NCI-H2196 (cell line): Measurements from ENCODE around the gene CYTL1.
"Not testable (repeated sequence)": the region's sequence is repeated elsewhere in the genome, so short reads cannot be mapped to it uniquely, and the experiment has no call there.

Experiments used
- DNase-seq: peaks from one replicate; lab custom pipeline; 2025; ENCODE audit not compliant: unreplicated experiment; lab: John Stamatoyannopoulos, UW

The CYTL1 gene

DNA sequence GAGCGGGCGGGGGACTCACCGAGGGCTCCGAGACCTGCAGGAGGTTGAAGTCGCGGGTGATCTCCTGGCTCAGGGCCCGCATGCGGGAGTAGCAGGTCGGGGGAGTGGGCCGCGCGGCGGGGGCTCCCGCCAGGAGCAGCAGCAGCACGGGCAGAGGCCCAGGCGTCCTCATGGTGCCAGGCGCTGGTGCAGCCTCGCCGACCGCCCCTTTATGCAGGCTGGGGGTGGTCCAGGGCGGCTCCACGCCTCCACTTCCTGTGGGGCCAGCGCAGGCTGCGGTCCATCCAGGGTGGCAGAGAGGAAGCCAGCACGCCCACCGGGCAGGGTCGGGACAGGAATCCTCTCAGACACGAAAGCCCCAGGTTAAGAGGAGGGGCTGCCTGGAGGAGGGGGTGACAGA lies at the start of gene CYTL1:
Gene CYTL1 (minus strand): TSS at position 185 of the 400 bp plus-strand sequence. CDS start 13 bp downstream, at position 172.
- DNase-seq = no peak

- no peak for DNase-seq
Observed at GRCh38 chr4:5067908-5068307, 48.6 kb upstream of the CYTL1 start.

- DNase-seq = not testable (repeated sequence)
Observed at GRCh38 chr4:5066968-5067367, 47.7 kb upstream of the CYTL1 start.

DNA sequence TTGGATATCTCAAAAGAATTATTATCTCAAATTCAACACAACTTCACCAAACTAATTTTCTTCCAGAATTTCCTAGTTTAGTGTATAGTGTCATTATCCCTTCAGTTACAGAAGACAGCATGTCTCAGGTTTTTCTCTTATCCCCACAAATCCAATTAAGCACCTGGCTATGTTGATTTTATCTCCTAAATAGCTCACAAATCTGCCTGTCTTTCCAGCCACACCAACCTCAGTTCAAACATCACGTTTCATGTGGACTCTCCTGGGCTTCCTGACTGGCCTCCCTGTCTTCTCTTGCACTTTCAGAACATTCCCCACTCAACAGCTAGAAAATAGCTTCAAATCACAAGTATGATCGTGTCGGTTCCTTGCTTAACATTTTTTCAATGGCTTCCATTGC lies 46.8 kb upstream of the CYTL1 start:
- no peak for DNase-seq

DNA sequence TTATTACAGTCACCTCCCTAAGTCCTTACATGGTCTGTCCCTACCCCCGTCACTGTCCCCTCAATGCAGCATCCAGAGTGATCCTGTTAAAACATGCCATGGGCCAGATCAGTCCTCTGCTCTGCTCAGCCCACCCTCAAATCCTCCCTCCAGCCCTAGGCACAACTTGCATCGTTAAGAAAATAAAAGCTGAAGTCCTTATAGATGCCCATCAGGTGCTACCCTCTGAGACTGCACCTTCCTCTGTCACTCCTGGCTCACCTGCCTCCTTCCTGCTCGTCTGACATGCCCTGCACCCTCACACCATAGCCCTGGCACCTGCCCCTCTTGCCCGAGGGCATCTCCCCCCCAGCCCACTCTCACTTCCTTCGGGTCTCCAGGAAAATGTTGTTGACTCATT lies 36.2 kb upstream of the CYTL1 start:
- no peak for DNase-seq

DNA sequence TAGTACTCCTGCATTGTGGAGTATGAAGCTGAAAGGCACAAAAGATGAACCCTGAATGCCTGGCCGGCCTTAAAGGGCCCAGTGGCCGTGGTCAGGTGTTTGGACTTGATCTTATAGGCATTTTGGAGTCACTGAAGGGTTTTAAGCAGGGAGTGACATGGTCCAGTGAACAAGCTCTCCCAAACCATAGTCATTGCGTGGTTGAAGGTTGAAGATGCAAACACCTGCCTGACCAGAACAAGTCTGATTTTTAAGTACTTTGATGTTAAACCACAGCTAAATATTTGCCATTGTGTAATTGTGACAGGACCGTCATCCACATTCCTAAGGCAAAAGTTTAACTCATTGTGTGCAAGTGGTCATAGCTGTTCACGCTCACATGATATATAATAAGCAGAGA lies 35.3 kb upstream of the CYTL1 start:
- no peak for DNase-seq

- no peak for DNase-seq
Observed at GRCh38 chr4:5052726-5053425, 33.6 kb upstream of the CYTL1 start.

GRCh38 chr4:5052204-5052702 lies 33.0 kb upstream of the CYTL1 start:
- no peak for DNase-seq

GRCh38 chr4:5051278-5052203 lies 32.3 kb upstream of the CYTL1 start, which contains the start of gene STK32B:
Gene STK32B, plus strand, starts transcription at chr4:5051480.
- DNase-seq = no peak

- no peak for DNase-seq
Observed at GRCh38 chr4:5050520-5051277, 31.4 kb upstream of the CYTL1 start.

DNA sequence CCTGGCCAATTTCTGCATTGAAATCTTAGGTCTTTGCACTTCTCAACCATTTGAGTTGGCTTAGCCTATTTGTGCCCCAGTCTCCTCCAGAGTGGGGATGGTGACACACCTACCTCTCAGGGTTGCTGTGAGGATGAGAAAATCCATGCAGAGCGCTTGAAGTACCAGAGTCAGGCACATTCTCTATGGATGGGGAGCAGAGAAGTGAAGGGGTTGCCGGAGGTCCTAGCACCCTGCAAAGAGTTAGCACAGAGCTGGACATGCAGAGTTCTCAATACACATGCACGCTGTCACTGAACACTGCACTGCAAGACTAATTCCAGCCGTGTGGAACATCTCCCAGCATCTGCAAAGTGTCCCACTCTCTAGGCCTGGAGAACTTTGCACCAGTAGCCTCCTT lies 29.5 kb upstream of the CYTL1 start:
- no peak for DNase-seq

- no peak for DNase-seq
Observed at GRCh38 chr4:5045097-5045496, 25.8 kb upstream of the CYTL1 start.

- no peak for DNase-seq
Observed at GRCh38 chr4:5044341-5044740, 25.1 kb upstream of the CYTL1 start.

GRCh38 chr4:5043579-5043978 lies 24.3 kb upstream of the CYTL1 start:
- DNase-seq = no peak

GRCh38 chr4:5041699-5042098 lies 22.4 kb upstream of the CYTL1 start:
- no peak for DNase-seq

DNA sequence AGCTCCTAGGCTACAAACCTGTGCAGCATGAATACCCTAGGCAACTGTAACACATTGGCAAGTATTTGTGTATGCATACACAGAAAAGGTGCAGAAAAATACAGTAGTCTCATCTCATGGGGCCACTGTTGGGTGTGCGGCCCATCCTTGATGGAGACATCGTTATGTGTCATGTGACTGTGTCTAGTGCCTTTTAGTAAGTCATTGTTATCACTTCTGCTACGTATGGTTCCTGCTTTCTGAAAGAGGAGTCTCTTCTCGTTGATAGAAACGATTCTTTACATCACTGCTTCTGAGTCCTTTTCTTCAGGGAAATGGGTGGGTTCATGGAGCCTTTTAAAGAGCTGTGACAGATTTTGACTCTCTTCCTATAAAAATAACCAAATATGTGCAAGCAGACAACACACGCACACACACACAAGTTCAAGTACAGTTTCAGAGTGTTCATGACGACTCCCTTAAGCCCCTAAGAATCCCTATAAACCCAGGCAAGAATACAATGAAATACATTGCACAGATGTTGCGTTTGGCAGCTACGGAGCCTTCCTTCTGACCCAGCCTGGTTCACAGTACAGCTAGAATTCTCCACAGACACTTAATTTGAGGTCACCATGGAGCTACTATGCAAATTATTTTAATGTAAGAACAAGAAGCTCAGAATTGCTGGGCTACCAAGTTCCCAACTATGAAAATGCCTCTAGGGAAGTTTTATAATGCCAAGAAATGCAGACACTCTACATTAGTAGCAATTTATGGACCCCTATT lies 21.8 kb upstream of the CYTL1 start:
- no peak for DNase-seq

DNA sequence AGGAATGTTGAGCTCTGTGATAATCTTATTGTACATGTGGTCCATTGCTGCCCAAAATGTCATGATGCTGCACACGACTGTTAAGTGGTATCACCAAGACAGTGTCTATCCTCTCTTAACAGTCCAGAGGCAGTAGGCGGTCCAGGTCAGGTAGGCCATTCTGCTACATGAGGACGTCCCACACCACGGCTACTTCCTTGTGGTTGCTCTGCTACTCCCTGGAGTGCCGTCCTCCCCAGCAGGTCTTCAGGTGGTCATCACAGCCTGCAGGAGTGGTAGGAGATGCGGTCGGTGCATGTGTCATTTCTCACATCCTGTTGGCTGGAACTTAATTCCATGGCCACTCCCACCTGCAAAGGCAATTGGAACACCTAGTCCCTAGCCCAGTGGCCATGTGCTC lies 20.5 kb upstream of the CYTL1 start:
- DNase-seq = no peak

GRCh38 chr4:5037553-5038551 lies 18.6 kb upstream of the CYTL1 start:
- no peak for DNase-seq

DNA sequence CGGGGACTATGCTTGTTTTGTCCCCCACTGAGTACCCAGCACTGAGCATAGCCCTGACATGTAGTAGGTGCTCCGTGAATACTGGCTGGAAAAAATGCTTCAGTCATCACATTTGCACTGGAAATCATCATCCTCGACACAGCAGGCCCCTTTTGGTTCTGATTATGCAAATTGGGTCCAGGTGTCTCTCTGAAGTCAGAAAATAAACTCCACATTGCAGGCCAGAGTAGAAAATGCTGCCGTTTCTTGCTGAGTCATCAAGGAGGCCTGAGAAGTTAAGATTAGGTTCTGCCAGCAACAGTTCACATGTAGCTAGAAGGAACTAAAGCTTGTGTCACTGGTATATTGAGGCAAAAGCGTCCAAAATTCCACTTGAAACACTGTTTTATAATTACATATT lies 17.0 kb upstream of the CYTL1 start:
- DNase-seq = no peak
